ENCODE data around the gene PSMD9.
"Not testable (repeated sequence)": the region's sequence is repeated elsewhere in the genome, so short reads cannot be mapped to it uniquely, and the experiment has no call there.

PSMD9 gene

DNA sequence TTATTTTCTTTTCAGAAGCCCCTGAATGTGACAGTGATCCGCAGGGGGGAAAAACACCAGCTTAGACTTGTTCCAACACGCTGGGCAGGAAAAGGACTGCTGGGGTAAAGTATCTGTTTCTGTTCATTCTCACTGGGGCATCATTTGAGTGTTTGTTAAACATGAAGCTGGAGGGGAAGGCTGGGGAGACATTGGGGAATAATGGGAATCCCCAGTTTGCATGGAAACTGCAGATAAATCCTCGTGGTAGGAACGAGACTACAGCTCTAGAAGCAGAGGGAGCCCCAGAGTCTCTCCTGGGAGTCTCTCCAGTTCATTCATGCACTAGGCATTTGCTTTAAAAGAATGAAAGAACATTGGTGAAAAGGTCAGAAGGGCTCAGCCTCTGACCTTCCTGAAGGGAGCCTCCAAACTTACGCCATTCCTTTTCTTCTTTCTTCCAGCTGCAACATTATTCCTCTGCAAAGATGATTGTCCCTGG, 27.3 kb downstream of the PSMD9 start:
- Histone ChIP-seq H3K27me3 (no peaks in the 10 kb centered on the region), H3K36me3 (peaks cover 50% of the 10 kb centered on the region), H3K4me1 (peaks cover 48% of the 10 kb centered on the region), H3K27ac (peak overlapping the region; percentile 20; the same call in 1 of the 2 replicates), H4K20me1 (no peaks in the 10 kb centered on the region; the same call in 1 of the 2 replicates), H3K4me3 (no peak overlapping the region), H3K4me2 (peak overlapping the region; percentile 97; the same call in 1 of the 2 replicates), H3K9ac (peak overlapping the region; percentile 32; the same call in 1 of the 2 replicates), H3K9me3 (no peaks in the 10 kb centered on the region)
- no peak for TF ChIP-seq Cebpa-rat (IDR thresholded peaks at IDR 0.05)

DNA sequence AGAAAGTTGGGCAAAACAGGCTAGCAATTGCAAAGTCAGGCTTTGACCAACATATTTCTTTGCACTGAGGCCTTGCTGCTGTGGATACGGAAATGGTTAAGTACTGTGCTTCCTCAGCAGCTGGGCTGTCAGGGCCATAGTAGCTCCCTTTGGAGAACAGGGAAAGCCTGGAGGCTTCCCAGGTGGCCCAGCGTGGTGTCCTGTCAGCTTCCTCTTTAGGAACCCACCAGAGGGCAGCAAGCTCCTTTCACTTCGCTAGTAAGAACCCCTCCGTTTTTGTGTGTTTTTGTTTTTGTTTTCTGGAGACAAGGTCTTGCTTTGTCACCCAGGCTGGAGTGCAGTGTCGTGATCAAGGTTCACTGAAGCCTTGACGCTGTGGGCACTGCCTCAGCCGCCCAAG, 28.1 kb downstream of the PSMD9 start:
- Histone ChIP-seq H3K27me3 (no peaks in the 10 kb centered on the region), H3K9ac (peak overlapping the region; percentile 32; the same call in 1 of the 2 replicates), H3K4me1 (peaks cover 55% of the 10 kb centered on the region), H4K20me1 (no peaks in the 10 kb centered on the region; the same call in 1 of the 2 replicates), H3K27ac (peak overlapping the region; percentile 73), H3K4me2 (peak overlapping the region; percentile 97), H3K4me3 (no peak overlapping the region), H3K9me3 (no peaks in the 10 kb centered on the region), H3K36me3 (peaks cover 42% of the 10 kb centered on the region)
- TF ChIP-seq Cebpa-rat (IDR thresholded peaks at IDR 0.05), result no peak

DNA sequence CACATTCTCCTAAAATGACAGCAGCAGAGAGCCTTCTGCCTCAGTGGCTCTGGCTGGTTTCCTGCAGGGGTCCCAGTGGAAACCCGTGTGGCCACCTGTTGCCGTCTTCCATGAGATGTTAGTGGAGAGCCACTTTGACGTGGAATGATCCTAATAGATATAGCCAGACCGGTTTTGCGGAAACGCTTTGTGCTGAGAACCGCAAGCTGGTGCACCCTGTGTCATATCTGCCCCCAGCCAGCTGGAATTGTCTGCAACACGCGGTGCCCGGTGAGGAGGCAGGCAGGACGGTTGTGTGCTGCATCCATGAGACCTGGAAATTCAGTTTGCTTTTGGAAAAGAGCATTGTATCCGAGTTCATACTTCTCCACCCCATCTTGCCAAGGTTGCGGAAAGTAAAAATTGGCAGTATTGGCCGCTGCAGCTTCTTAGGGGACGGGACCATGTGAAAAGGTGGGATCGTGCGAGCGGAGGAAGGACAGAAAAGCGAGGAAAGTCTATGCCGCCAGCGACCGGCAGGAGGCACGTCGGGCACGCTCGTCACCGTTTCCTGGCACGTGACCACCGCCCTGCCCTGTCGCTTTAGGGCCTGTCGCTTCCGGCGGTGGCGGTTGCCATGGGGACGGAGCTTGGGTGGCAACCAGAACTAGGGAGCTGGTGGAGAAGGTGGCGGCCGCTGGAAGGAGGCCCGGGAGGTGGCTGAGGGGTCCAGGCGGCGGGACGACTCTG, 29.5 kb downstream of the PSMD9 start, which contains the start of gene CFAP251:
TSS of gene CFAP251 (plus strand) at position 643 of the 729 bp plus-strand sequence. CDS start 2,714 bp downstream, outside the sequence.
- Histone ChIP-seq H3K4me3 (peak within 1 kb of the TSS; percentile 64), H4K20me1 (no peaks in the 10 kb centered on the region; the same call in 1 of the 2 replicates), H3K9ac (peak within 1 kb of the TSS; percentile 58), H3K4me2 (peak within 1 kb of the TSS; percentile 97), H3K36me3 (peaks cover 31% of the 10 kb centered on the region), H3K27me3 (no peaks in the 10 kb centered on the region), H3K4me1 (peaks cover 54% of the 10 kb centered on the region), H3K27ac (peak within 1 kb of the TSS; percentile 73), H3K9me3 (no peaks in the 10 kb centered on the region)
- no peak for TF ChIP-seq Cebpa-rat (IDR thresholded peaks at IDR 0.05)

GRCh38 chr12:121918679-121919038, 30.1 kb downstream of the PSMD9 start:
- Histone ChIP-seq H3K27me3 (no peaks in the 10 kb centered on the region), H4K20me1 (no peaks in the 10 kb centered on the region; the same call in 1 of the 2 replicates), H3K4me3 (peak overlapping the region; percentile 64), H3K9me3 (no peaks in the 10 kb centered on the region), H3K27ac (no peak overlapping the region), H3K4me2 (peak overlapping the region; percentile 97), H3K36me3 (peaks cover 27% of the 10 kb centered on the region), H3K4me1 (peaks cover 55% of the 10 kb centered on the region), H3K9ac (peak overlapping the region; percentile 58; the same call in 1 of the 2 replicates)
- TF ChIP-seq Cebpa-rat (IDR thresholded peaks at IDR 0.05), result no peak

DNA sequence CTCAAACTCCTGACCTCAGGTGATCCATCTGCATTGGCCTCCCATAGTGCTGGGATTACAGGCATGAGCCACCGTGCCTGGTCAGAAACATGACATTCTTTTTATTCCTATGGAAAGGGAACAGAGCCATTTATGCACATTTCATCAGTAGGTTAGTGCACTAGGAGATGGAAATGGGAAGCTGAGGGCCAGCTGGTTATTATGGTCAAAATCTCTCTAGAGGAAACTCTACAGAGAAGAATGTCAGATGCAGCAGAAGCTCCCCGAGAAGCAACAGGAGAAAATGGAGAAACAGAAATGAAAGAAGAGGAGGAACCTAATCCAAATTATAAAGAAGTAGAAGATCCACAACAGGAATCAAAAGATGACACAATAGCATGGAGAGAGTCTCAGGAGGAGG, 32.5 kb downstream of the PSMD9 start:
- no peak overlapping the region for H3K9ac ChIP-seq
- peaks cover 59% of the 10 kb centered on the region for H3K4me1 ChIP-seq
- no peak for TF ChIP-seq Cebpa-rat (IDR thresholded peaks at IDR 0.05)
- no peaks in the 10 kb centered on the region for H3K27me3 ChIP-seq
- no peaks in the 10 kb centered on the region for H3K9me3 ChIP-seq
- no peaks in the 10 kb centered on the region; the same call in 1 of the 2 replicates for H4K20me1 ChIP-seq
- peak overlapping the region; percentile 1; the same call in 1 of the 2 replicates for H3K4me2 ChIP-seq
- peaks cover 6% of the 10 kb centered on the region for H3K36me3 ChIP-seq
- H3K4me3 ChIP-seq, result no peak overlapping the region
- H3K27ac ChIP-seq, result no peak overlapping the region

- Histone ChIP-seq H3K4me1 (peaks cover 49% of the 10 kb centered on the region), H3K27me3 (no peaks in the 10 kb centered on the region), H3K4me2 (no peak overlapping the region), H3K9me3 (no peaks in the 10 kb centered on the region), H3K4me3 (no peak overlapping the region), H3K9ac (no peak overlapping the region), H3K27ac (no peak overlapping the region), H3K36me3 (no peaks in the 10 kb centered on the region), H4K20me1 (no peaks in the 10 kb centered on the region)
- TF ChIP-seq Cebpa-rat (IDR thresholded peaks at IDR 0.05), result no peak
These were observed 36.7 kb downstream of the PSMD9 start for GRCh38 chr12:121925358-121925695.

- H3K9me3 ChIP-seq, result no peaks in the 10 kb centered on the region
- no peak overlapping the region for H3K4me3 ChIP-seq
- peaks cover 57% of the 10 kb centered on the region for H3K4me1 ChIP-seq
- TF ChIP-seq Cebpa-rat (IDR thresholded peaks at IDR 0.05), result no peak
- H3K4me2 ChIP-seq, result peak overlapping the region; percentile 57
- no peaks in the 10 kb centered on the region for H3K36me3 ChIP-seq
- no peaks in the 10 kb centered on the region for H3K27me3 ChIP-seq
- H3K9ac ChIP-seq, result no peak overlapping the region
- H4K20me1 ChIP-seq, result no peaks in the 10 kb centered on the region
- peak overlapping the region; percentile 36 for H3K27ac ChIP-seq
These were observed 38.5 kb downstream of the PSMD9 start for GRCh38 chr12:121926874-121927706.

GRCh38 chr12:121927813-121928212, 39.2 kb downstream of the PSMD9 start:
- Histone ChIP-seq H3K4me3 (no peak overlapping the region), H3K36me3 (no peaks in the 10 kb centered on the region), H3K9ac (no peak overlapping the region)

GRCh38 chr12:121929545-121929944, 41.0 kb downstream of the PSMD9 start:
- not testable (repeated sequence) for H3K4me3 ChIP-seq, H3K27me3 ChIP-seq, H3K4me2 ChIP-seq, H3K36me3 ChIP-seq, H4K20me1 ChIP-seq, H3K27ac ChIP-seq, H3K9ac ChIP-seq, H3K9me3 ChIP-seq
- peaks cover 64% of the 10 kb centered on the region for H3K4me1 ChIP-seq

More at GRCh38 chr12:121927813-121928212, 39.2 kb downstream of the PSMD9 start:
- no peaks in the 10 kb centered on the region for H3K9me3 ChIP-seq
- H3K27me3 ChIP-seq, result no peaks in the 10 kb centered on the region
- no peaks in the 10 kb centered on the region for H4K20me1 ChIP-seq
- TF ChIP-seq Cebpa-rat (IDR thresholded peaks at IDR 0.05), result no peak
- peak overlapping the region; percentile 57 for H3K4me2 ChIP-seq
- H3K27ac ChIP-seq, result peak overlapping the region; percentile 36
- H3K4me1 ChIP-seq, result peaks cover 59% of the 10 kb centered on the region

Measured in BLaER1 (cell line).